ENCODE data around the gene DHCR24.

DNA sequence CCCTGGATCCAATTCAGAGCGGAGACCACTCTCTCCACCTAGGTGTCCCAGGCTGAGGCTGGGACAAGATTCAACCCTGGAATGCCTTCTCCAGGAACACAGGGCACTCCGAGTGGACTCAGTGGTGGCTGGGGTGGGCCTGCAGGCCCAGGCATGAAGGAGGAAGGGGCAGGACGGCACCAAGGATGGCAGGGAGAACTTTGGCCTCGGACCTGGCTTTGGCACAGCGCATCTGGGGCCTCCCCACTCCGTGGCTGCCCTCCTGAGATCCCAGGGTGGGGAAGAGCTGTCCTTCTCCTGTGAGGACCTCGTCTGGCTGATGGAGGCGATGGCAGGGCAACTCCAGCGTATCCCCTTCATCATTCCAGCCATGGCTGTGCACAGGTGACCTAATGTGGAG, 35.6 kb downstream of the DHCR24 start:
- TF ChIP-seq, protein P1, sequence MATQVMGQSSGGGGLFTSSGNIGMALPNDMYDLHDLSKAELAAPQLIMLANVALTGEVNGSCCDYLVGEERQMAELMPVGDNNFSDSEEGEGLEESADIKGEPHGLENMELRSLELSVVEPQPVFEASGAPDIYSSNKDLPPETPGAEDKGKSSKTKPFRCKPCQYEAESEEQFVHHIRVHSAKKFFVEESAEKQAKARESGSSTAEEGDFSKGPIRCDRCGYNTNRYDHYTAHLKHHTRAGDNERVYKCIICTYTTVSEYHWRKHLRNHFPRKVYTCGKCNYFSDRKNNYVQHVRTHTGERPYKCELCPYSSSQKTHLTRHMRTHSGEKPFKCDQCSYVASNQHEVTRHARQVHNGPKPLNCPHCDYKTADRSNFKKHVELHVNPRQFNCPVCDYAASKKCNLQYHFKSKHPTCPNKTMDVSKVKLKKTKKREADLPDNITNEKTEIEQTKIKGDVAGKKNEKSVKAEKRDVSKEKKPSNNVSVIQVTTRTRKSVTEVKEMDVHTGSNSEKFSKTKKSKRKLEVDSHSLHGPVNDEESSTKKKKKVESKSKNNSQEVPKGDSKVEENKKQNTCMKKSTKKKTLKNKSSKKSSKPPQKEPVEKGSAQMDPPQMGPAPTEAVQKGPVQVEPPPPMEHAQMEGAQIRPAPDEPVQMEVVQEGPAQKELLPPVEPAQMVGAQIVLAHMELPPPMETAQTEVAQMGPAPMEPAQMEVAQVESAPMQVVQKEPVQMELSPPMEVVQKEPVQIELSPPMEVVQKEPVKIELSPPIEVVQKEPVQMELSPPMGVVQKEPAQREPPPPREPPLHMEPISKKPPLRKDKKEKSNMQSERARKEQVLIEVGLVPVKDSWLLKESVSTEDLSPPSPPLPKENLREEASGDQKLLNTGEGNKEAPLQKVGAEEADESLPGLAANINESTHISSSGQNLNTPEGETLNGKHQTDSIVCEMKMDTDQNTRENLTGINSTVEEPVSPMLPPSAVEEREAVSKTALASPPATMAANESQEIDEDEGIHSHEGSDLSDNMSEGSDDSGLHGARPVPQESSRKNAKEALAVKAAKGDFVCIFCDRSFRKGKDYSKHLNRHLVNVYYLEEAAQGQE (IDR thresholded peaks at IDR 0.05; ENCODE audit: insufficient read depth in 1 of 2, low read depth in 2 of 2, low read length in 2 of 2), result no peak
- TF ChIP-seq POLR2AphosphoS5 (IDR thresholded peaks at IDR 0.05; ENCODE audit: low read depth, low read length) (no peak), TAF1 (IDR thresholded peaks at IDR 0.05; ENCODE audit: borderline replicate concordance, insufficient read depth, low read length) (no peak), SIN3A (IDR thresholded peaks at IDR 0.05; ENCODE audit: borderline replicate concordance, insufficient read depth, low read length) (no peak)

Measured in PFSK-1 (cell line).